Mesendoderm (in vitro differentiated cells): ENCODE data around the gene LRP2.

Experiments used
- DNase-seq: peaks from one replicate; pipeline ENCODE4 v3.0.0; 2013
- H2AK5ac ChIP-seq: 2 replicates; pipeline ENCODE4 v1.6.1; 2013; ENCODE audit warnings: low read length, inconsistent platforms
- H2BK120ac ChIP-seq: 2 replicates; pipeline ENCODE4 v1.6.1; 2013; ENCODE audit warnings: low read depth, mild to moderate bottlenecking, low read length, moderate library complexity, mixed read lengths
- H2BK15ac ChIP-seq: replicated peaks from 2 replicates; pipeline ENCODE4 v1.6.1; 2013; ENCODE audit warnings: low read depth, mild to moderate bottlenecking, moderate library complexity
- H2BK5ac ChIP-seq: 2 replicates; pipeline ENCODE4 v1.6.1; 2013; ENCODE audit warnings: low read length, inconsistent platforms
- H3K18ac ChIP-seq: 2 replicates; pipeline ENCODE4 v1.6.1; 2013; ENCODE audit warnings: mild to moderate bottlenecking, low read length, mixed read lengths
- H3K23ac ChIP-seq: one replicate; pipeline ENCODE4 v1.6.1; 2013; ENCODE audit warnings: low read length
- H3K27ac ChIP-seq: 2 replicates; pipeline ENCODE4 v1.5.1; 2013; ENCODE audit warnings: low read depth, mild to moderate bottlenecking, inconsistent platforms, low read length, moderate library complexity
- H3K27me3 ChIP-seq: 2 replicates; pipeline ENCODE4 v1.6.1; 2013; ENCODE audit warnings: low read length, control low read depth, mild to moderate bottlenecking, inconsistent platforms; ENCODE audit not compliant: insufficient read depth, poor library complexity
- H3K36me3 ChIP-seq: 2 replicates; pipeline ENCODE4 v1.6.1; 2013; ENCODE audit warnings: low read length, inconsistent platforms; ENCODE audit not compliant: control insufficient read depth, insufficient read depth
- H3K4ac ChIP-seq: one replicate; pipeline ENCODE4 v1.6.1; 2013; ENCODE audit warnings: low read depth, mild to moderate bottlenecking, low read length, moderate library complexity
- H3K4me1 ChIP-seq: 2 replicates; pipeline ENCODE4 v1.6.1; 2013; ENCODE audit warnings: low read depth, low read length, inconsistent platforms; ENCODE audit not compliant: control insufficient read depth
- H3K4me2 ChIP-seq: 2 replicates; pipeline ENCODE4 v1.6.1; 2013; ENCODE audit warnings: low read length
- H3K4me3 ChIP-seq: 2 replicates; pipeline ENCODE4 v1.5.1; 2013; ENCODE audit warnings: mild to moderate bottlenecking, low read length
- H3K56ac ChIP-seq: one replicate; pipeline ENCODE4 v1.6.1; 2013; ENCODE audit warnings: low read length
- H3K79me1 ChIP-seq: 2 replicates; pipeline ENCODE4 v1.6.1; 2013; ENCODE audit warnings: low read length, inconsistent platforms
- H3K79me2 ChIP-seq: 2 replicates; pipeline ENCODE4 v1.6.1; 2013; ENCODE audit warnings: mild to moderate bottlenecking, low read length; ENCODE audit not compliant: control insufficient read depth, insufficient read depth
- H3K9ac ChIP-seq: 2 replicates; pipeline ENCODE4 v1.6.1; 2013; ENCODE audit warnings: low read length, inconsistent platforms
- H4K5ac ChIP-seq: one replicate; pipeline ENCODE4 v1.6.1; 2013; ENCODE audit warnings: low read length
- H4K8ac ChIP-seq: one replicate; pipeline ENCODE4 v1.6.1; 2013; ENCODE audit warnings: low read depth, mild to moderate bottlenecking, control low read depth, low read length, moderate library complexity
- WGBS: extraction: QIAGEN DNeasy Blood & Tissue Kit; methylation state at CpG from one replicate; pipeline ENCODE4 v1.1.7; 2013; ENCODE audit warnings: low lambda C conversion rate, missing lambda C conversion rate; ENCODE audit not compliant: insufficient coverage; ENCODE audit errors: extremely low coverage; 5-methylcytosine and 5-hydroxymethylcytosine counted together

LRP2 gene

DNA sequence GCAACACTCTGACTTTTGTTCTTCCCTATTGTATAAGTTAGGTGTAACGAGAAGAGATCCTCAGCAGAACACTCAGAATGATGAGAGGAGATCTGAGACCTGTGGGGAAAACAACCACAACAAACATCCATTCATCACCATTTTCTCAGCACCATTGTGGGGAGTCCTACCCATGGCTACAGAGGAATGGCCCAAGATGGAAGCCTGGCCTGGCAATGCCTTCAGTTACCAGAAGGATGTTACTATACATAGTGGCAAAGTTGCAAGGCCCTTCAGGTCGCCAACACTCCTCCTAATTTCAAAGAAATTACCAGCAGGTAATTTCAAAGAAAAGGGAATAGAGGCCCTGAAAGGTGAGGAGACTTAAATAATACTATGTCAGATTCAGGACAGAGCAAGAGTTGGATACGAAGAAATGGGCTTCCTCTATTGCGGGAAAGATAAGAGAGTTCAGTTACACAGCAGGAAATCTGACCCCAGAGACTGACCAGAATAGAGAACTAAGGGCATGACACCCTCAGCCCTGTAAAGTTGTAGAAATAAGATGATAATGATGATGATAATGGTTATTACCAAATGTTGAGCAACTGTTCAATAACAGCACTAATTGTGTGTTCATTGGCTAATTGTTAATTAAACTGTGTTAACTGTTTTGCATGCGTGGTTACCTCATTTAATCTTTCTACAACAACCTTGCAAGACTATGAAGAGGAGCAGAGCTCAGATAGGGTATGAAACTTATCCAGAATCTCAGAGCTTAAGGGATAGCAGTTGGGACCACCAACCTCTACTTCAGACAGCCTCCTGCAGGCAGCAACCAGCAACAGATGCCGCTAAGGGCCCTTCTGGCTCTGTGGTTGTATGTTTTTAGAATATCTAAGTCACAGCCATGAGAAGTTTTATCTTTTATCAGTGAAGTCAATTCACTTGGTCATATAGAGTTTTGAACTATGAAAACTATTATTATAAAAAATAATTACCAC is 255.5 kb downstream of the LRP2 start:
- no peak overlapping the region for H3K4me2 ChIP-seq
- H4K5ac ChIP-seq = no peak overlapping the region
- no peaks in the 10 kb centered on the region for H3K4me1 ChIP-seq
- H2BK120ac ChIP-seq = no peak overlapping the region
- no peaks in the 10 kb centered on the region for H3K79me2 ChIP-seq
- no peaks in the 10 kb centered on the region for H3K27me3 ChIP-seq
- no peak overlapping the region for H4K8ac ChIP-seq
- no peaks in the 10 kb centered on the region for H3K79me1 ChIP-seq
- no peak overlapping the region for H3K56ac ChIP-seq
- no peak overlapping the region for H3K18ac ChIP-seq
- DNase-seq = no peak
- no peak overlapping the region for H3K27ac ChIP-seq
- H2BK15ac ChIP-seq = no peak overlapping the region
- no peak overlapping the region for H3K4ac ChIP-seq
- no peak overlapping the region for H2AK5ac ChIP-seq
- no peaks in the 10 kb centered on the region for H3K36me3 ChIP-seq
- no CpG with 5 or more reads among the region's 6 CpGs for WGBS
- H3K9ac ChIP-seq = no peak overlapping the region
- H3K23ac ChIP-seq = no peak overlapping the region
- no peak overlapping the region for H2BK5ac ChIP-seq
- no peak overlapping the region for H3K4me3 ChIP-seq

DNA sequence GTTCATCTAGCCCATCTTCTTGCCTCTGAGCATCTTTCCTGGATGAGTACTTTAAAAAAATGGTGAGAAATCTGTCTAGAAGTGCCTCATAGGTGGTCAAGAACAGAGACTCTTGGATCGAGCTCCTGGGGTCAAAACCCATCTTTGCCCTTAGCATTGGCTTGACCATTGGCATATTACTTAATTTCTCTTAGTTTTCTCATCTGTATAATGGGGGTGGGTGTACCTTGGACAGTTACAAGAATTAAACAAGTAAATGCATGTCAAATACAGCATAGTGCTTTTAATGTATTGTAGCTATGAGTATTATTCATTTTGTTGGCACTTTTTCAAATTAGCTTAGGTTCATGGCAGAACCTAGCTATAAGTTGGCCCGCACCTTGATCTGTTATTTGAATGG is 256.2 kb downstream of the LRP2 start:
- H3K4me2 ChIP-seq = no peak overlapping the region
- H3K4me1 ChIP-seq = no peaks in the 10 kb centered on the region
- H3K79me2 ChIP-seq = no peaks in the 10 kb centered on the region
- no peaks in the 10 kb centered on the region for H3K27me3 ChIP-seq
- H3K18ac ChIP-seq = no peak overlapping the region
- no peak overlapping the region for H4K5ac ChIP-seq
- H3K4me3 ChIP-seq = no peak overlapping the region
- no peak overlapping the region for H4K8ac ChIP-seq
- H2AK5ac ChIP-seq = no peak overlapping the region
- WGBS = no CpG with 5 or more reads among the region's 2 CpGs
- no peaks in the 10 kb centered on the region for H3K79me1 ChIP-seq
- no peak overlapping the region for H2BK5ac ChIP-seq
- DNase-seq = no peak
- H3K9ac ChIP-seq = no peak overlapping the region
- no peak overlapping the region for H2BK15ac ChIP-seq
- no peak overlapping the region for H3K23ac ChIP-seq
- no peak overlapping the region for H3K56ac ChIP-seq
- H3K4ac ChIP-seq = no peak overlapping the region
- H2BK120ac ChIP-seq = no peak overlapping the region
- H3K36me3 ChIP-seq = no peaks in the 10 kb centered on the region
- H3K27ac ChIP-seq = no peak overlapping the region

DNA sequence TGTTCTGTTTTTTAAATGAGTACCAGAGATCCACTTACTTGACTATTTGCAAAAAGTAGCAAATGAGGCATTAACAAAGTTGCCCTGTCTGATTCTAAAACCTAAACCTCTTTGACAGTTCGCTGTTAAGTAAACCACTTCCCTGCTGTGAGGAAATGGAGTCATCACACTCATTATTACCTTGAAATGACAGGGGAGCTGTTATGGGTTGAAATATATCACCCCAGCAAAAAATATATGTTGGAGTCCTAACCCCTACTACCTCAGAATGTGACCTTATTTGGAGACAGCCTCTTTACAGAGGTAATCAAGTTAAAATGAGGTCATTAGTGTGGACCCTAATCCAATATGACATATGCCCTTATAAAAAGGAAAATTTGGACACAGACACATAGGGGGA is 256.9 kb downstream of the LRP2 start:
- H2BK5ac ChIP-seq = no peak overlapping the region
- no peak overlapping the region for H2AK5ac ChIP-seq
- WGBS = no CpG with 5 or more reads among the region's 1 CpG
- H3K23ac ChIP-seq = no peak overlapping the region
- no peaks in the 10 kb centered on the region for H3K27me3 ChIP-seq
- no peaks in the 10 kb centered on the region for H3K36me3 ChIP-seq
- no peak overlapping the region for H3K9ac ChIP-seq
- H3K18ac ChIP-seq = no peak overlapping the region
- no peak overlapping the region for H4K8ac ChIP-seq
- no peak overlapping the region for H3K4ac ChIP-seq
- no peak overlapping the region for H3K4me3 ChIP-seq
- no peak overlapping the region for H2BK15ac ChIP-seq
- no peak overlapping the region for H2BK120ac ChIP-seq
- no peak for DNase-seq
- no peaks in the 10 kb centered on the region for H3K4me1 ChIP-seq
- no peak overlapping the region for H3K27ac ChIP-seq
- no peak overlapping the region for H3K56ac ChIP-seq
- H3K79me1 ChIP-seq = no peaks in the 10 kb centered on the region
- no peak overlapping the region for H4K5ac ChIP-seq
- H3K4me2 ChIP-seq = no peak overlapping the region
- H3K79me2 ChIP-seq = no peaks in the 10 kb centered on the region

DNA sequence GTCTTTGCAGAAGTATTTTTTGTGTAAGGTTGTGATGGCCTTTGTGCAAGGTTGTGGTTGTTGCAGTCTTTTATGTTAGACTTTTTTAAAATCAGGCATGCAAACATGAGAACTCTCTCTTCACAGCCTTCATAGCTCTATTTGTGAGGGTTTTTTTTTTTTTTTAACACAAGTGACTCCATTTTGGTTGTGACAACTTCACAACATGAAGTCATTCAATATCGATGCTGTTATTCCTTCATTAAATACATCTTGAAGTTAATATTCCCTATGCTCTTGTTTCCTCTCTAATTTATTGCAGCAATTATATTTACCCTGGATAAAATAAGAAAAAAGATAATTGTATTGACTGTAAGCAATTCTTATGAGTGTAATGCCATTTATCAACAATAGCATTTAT is 257.5 kb downstream of the LRP2 start:
- H3K4me3 ChIP-seq = no peak overlapping the region
- no peak overlapping the region for H3K9ac ChIP-seq
- no peaks in the 10 kb centered on the region for H3K79me1 ChIP-seq
- DNase-seq = no peak
- H2BK15ac ChIP-seq = no peak overlapping the region
- no peak overlapping the region for H3K23ac ChIP-seq
- H3K4me2 ChIP-seq = no peak overlapping the region
- no peak overlapping the region for H3K56ac ChIP-seq
- H3K27me3 ChIP-seq = no peaks in the 10 kb centered on the region
- no peak overlapping the region for H3K27ac ChIP-seq
- no peak overlapping the region for H3K18ac ChIP-seq
- no peak overlapping the region for H2AK5ac ChIP-seq
- no peak overlapping the region for H4K8ac ChIP-seq
- H4K5ac ChIP-seq = no peak overlapping the region
- H3K4me1 ChIP-seq = no peaks in the 10 kb centered on the region
- no peaks in the 10 kb centered on the region for H3K79me2 ChIP-seq
- H3K36me3 ChIP-seq = no peaks in the 10 kb centered on the region
- no peak overlapping the region for H2BK120ac ChIP-seq
- no peak overlapping the region for H2BK5ac ChIP-seq
- H3K4ac ChIP-seq = no peak overlapping the region
- no CpG with 5 or more reads among the region's 1 CpG for WGBS

DNA sequence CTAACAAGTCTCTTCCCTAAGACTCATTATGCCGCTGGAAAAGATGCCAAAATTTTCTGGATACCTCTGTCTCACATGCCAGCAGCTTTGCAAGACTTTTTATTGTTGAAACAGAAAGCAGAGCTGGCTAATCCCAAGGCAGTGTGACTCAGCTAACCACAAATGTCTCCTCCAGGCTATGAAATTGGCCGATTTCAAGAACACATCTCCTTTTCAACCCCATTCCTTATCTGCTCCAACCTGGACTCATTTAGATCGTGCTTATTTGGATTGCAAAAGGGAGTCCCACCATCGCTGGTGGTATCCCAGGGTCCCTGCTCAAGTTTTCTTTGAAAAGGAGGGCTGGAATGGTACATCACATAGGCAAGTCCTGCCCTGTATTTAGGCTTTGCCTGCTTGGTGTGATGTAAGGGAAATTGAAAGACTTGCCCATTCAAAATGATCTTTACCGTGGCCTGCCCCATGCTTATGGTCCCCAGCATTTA is 266.7 kb downstream of the LRP2 start:
- no peak overlapping the region for H3K27ac ChIP-seq
- H3K27me3 ChIP-seq = no peaks in the 10 kb centered on the region
- H3K56ac ChIP-seq = no peak overlapping the region
- H3K36me3 ChIP-seq = no peaks in the 10 kb centered on the region
- H3K9ac ChIP-seq = no peak overlapping the region
- no CpG with 5 or more reads among the region's 5 CpGs for WGBS
- no peak overlapping the region for H3K4ac ChIP-seq
- no peaks in the 10 kb centered on the region for H3K79me2 ChIP-seq
- H2BK15ac ChIP-seq = no peak overlapping the region
- H4K8ac ChIP-seq = no peak overlapping the region
- DNase-seq = no peak
- H4K5ac ChIP-seq = no peak overlapping the region
- H3K23ac ChIP-seq = no peak overlapping the region
- H2AK5ac ChIP-seq = no peak overlapping the region
- H3K4me2 ChIP-seq = no peak overlapping the region
- H2BK5ac ChIP-seq = no peak overlapping the region
- no peaks in the 10 kb centered on the region for H3K79me1 ChIP-seq
- no peak overlapping the region for H3K4me3 ChIP-seq
- no peak overlapping the region for H2BK120ac ChIP-seq
- H3K4me1 ChIP-seq = no peaks in the 10 kb centered on the region
- H3K18ac ChIP-seq = no peak overlapping the region
